DOHH2 (cell line): ENCODE measurements around the gene RASGRP3.

Experiments used
- H3F3A ChIP-seq: fragments of 200-600 bp; sonication (generic), shearing (Covaris generic); 2 replicates; pipeline ENCODE4 v1.6.0; 2016; ENCODE audit warnings: antibody characterized with exemption, mild to moderate bottlenecking; ENCODE audit not compliant: control insufficient read depth, insufficient read depth
- H3K27ac ChIP-seq: fragments of 200-600 bp; sonication (generic); 2 replicates; pipeline ENCODE4 v1.5.1; 2014; ENCODE audit warnings: low read depth, mild to moderate bottlenecking, low read length, moderate library complexity
- H3K27me3 ChIP-seq: fragments of 200-600 bp; sonication (generic); 2 replicates; pipeline ENCODE4 v1.6.1; 2014; ENCODE audit warnings: mild to moderate bottlenecking, low read length, mixed read lengths; ENCODE audit not compliant: control insufficient read depth
- H3K36me3 ChIP-seq: fragments of 200-600 bp; sonication (generic); 2 replicates; pipeline ENCODE4 v1.6.1; 2014; ENCODE audit warnings: mild to moderate bottlenecking, low read length, moderate library complexity, mixed read lengths; ENCODE audit not compliant: control insufficient read depth
- H3K4me1 ChIP-seq: fragments of 200-600 bp; sonication (generic); 2 replicates; pipeline ENCODE4 v1.6.1; 2014; ENCODE audit warnings: mild to moderate bottlenecking, low read length, mixed read lengths; ENCODE audit not compliant: control insufficient read depth
- H3K4me2 ChIP-seq: fragments of 200-600 bp; sonication (generic); 2 replicates; pipeline ENCODE4 v1.6.0; 2014; ENCODE audit warnings: mild to moderate bottlenecking, low read length, moderate library complexity
- H3K4me3 ChIP-seq: fragments of 200-600 bp; sonication (generic); 2 replicates; pipeline ENCODE4 v1.5.1; 2014; ENCODE audit warnings: mild to moderate bottlenecking, low read length, mixed read lengths
- H3K79me2 ChIP-seq: fragments of 200-600 bp; sonication (generic); 2 replicates; pipeline ENCODE4 v1.6.1; 2014; ENCODE audit warnings: mild to moderate bottlenecking, low read length, mixed read lengths; ENCODE audit not compliant: control insufficient read depth
- H3K9me2 ChIP-seq: fragments of 200-600 bp; sonication (generic); replicated peaks from 2 replicates; pipeline ENCODE4 v1.6.1; 2014; ENCODE audit warnings: mild to moderate bottlenecking, low read length, mixed read lengths; ENCODE audit not compliant: control insufficient read depth
- H3K9me3 ChIP-seq: fragments of 200-600 bp; sonication (generic); 2 replicates; pipeline ENCODE4 v1.6.1; 2014; ENCODE audit warnings: antibody characterized with exemption, low read length, mixed read lengths; ENCODE audit not compliant: control insufficient read depth, insufficient read depth
- H4K20me1 ChIP-seq: fragments of 200-600 bp; sonication (generic); 2 replicates; pipeline ENCODE4 v1.6.0; 2014; ENCODE audit warnings: low read depth, mild to moderate bottlenecking, antibody characterized with exemption, low read length, moderate library complexity; ENCODE audit not compliant: control insufficient read depth, insufficient read depth
- CTCF ChIP-seq: fragments of 200-600 bp; sonication (generic); IDR thresholded peaks from one replicate; pipeline ENCODE4 v1.5.1; 2014; ENCODE audit warnings: antibody characterized with exemption, mild to moderate bottlenecking, low read depth, low read length; ENCODE audit not compliant: poor library complexity, severe bottlenecking
- EZH2phosphoT487 ChIP-seq: fragments of 200-600 bp; sonication (generic); IDR thresholded peaks from 2 replicates; pipeline ENCODE4 v1.6.1; 2017; ENCODE audit warnings: borderline replicate concordance, mild to moderate bottlenecking, antibody characterized with exemption, low read length, moderate library complexity, mixed read lengths

RASGRP3 gene

DNA sequence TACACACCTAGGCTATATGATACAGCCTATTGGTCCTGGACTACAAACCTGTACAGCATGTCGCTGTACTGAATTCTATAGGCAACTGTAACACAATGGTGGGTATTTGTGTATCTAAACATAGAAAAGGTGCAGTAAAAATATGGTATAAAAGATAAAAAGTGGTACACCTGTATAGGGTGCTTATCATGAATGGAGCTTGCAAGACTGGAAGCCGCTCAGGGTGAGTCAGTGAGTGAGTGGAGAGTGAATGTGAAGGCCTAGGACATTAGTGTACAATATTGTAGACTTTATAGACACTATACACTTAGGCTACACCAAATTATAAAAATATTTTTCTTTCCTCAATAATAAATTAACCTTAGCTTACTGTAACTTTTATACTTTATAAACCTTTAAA lies 41.8 kb downstream of the RASGRP3 start:
- H3F3A ChIP-seq: peaks cover 6% of the 10 kb centered on the region; the same call in 1 of the 2 replicates

GRCh38 chr2:33518929-33519328 lies 42.5 kb downstream of the RASGRP3 start:
- peaks cover 2% of the 10 kb centered on the region; the same call in 1 of the 2 replicates for H3K4me1 ChIP-seq
- H3K27ac ChIP-seq: no peak overlapping the region
- no peaks in the 10 kb centered on the region for H3K9me2 ChIP-seq
- no peaks in the 10 kb centered on the region for H4K20me1 ChIP-seq
- H3K79me2 ChIP-seq: peaks cover under 1% of the 10 kb centered on the region; the same call in 1 of the 2 replicates
- TF ChIP-seq CTCF (no peak), EZH2phosphoT487 (no peak)
- no peaks in the 10 kb centered on the region for H3K27me3 ChIP-seq
- no peak overlapping the region for H3K4me2 ChIP-seq
- H3F3A ChIP-seq: peaks cover 8% of the 10 kb centered on the region
- H3K9me3 ChIP-seq: no peaks in the 10 kb centered on the region
- no peak overlapping the region for H3K4me3 ChIP-seq
- peaks cover 92% of the 10 kb centered on the region for H3K36me3 ChIP-seq

More for the DNA sequence above, 41.8 kb downstream of the RASGRP3 start:
- no peaks in the 10 kb centered on the region for H4K20me1 ChIP-seq
- no peak for TF ChIP-seq CTCF
- no peak for TF ChIP-seq EZH2phosphoT487
- H3K9me2 ChIP-seq: no peaks in the 10 kb centered on the region
- no peaks in the 10 kb centered on the region for H3K9me3 ChIP-seq
- H3K79me2 ChIP-seq: peaks cover 8% of the 10 kb centered on the region
- H3K36me3 ChIP-seq: peaks cover 92% of the 10 kb centered on the region
- no peak overlapping the region for H3K27ac ChIP-seq
- no peak overlapping the region for H3K4me3 ChIP-seq
- no peaks in the 10 kb centered on the region for H3K4me1 ChIP-seq
- H3K27me3 ChIP-seq: no peaks in the 10 kb centered on the region
- H3K4me2 ChIP-seq: no peak overlapping the region

DNA sequence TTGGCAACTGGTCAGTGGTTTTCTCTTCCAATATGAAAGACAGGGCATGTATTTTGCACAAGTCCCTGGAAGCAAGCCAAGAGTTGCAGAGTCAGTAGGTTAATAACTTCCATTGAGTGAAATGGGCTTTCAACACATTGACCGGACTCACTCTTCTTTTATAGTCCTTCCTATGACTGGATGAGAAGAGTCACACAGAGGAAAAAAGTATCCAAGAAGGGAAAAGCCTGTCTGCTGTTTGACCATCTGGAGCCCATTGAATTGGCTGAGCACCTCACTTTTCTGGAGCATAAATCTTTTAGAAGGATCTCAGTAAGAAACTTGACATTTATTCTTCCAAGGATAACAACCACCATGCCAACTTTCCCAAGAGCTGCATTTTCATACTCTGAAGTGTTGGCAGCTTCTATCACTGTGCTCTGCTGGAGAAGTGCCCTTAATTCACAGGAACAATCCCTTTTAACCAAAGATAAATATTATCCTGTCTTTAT lies 45.4 kb downstream of the RASGRP3 start:
- Histone ChIP-seq H4K20me1 (no peaks in the 10 kb centered on the region), H3F3A (peaks cover 20% of the 10 kb centered on the region), H3K4me3 (no peak overlapping the region), H3K27me3 (no peaks in the 10 kb centered on the region), H3K4me1 (peaks cover 30% of the 10 kb centered on the region), H3K36me3 (peaks cover 92% of the 10 kb centered on the region), H3K79me2 (no peaks in the 10 kb centered on the region; the same call in 1 of the 2 replicates), H3K9me3 (no peaks in the 10 kb centered on the region), H3K9me2 (no peaks in the 10 kb centered on the region), H3K27ac (no peak overlapping the region), H3K4me2 (no peak overlapping the region)
- TF ChIP-seq CTCF (no peak), EZH2phosphoT487 (no peak)

DNA sequence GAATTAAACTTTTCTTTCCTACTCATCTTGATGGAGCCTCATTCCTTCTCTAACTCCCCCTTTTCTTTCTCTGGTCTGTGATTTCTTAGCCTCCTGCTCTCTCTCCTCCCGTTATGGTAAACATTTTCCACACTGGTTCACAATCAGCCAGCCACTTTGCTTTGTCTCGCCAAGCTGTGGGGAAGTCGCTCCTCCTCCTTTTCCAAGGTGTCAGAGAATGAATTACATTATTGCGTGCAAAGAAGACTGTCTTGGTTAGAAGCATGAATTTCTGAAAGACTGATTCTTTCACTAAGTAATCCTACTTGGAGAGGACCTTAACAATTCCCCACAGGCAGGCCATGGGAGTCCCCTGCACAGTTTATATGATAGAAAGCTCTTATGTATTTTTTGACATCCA lies 46.1 kb downstream of the RASGRP3 start:
- Histone ChIP-seq H3K79me2 (peaks cover 2% of the 10 kb centered on the region), H3K9me3 (no peaks in the 10 kb centered on the region), H3K27ac (no peak overlapping the region), H3K27me3 (no peaks in the 10 kb centered on the region), H3K36me3 (peaks cover 92% of the 10 kb centered on the region), H3K4me2 (no peak overlapping the region), H3K9me2 (no peaks in the 10 kb centered on the region), H3K4me1 (peaks cover 38% of the 10 kb centered on the region), H3K4me3 (no peak overlapping the region), H4K20me1 (no peaks in the 10 kb centered on the region), H3F3A (peaks cover 23% of the 10 kb centered on the region)
- TF ChIP-seq EZH2phosphoT487 (no peak), CTCF (no peak)
